WERI-Rb-1 (cell line): ENCODE results near the gene RAB35.
"Not testable (repeated sequence)": the region's sequence is repeated elsewhere in the genome, so short reads cannot be mapped to it uniquely, and the experiment has no call there.

ENCODE experiments used
- DNase-seq: peaks from one replicate; pipeline ENCODE4 v3.0.0-alpha.2; 2020
- H3K27ac ChIP-seq: fragments of 250-450 bp; sonication (Bioruptor Pico); 2 replicates; pipeline ENCODE4 v1.5.1; 2020; ENCODE audit warnings: mild to moderate bottlenecking, moderate library complexity
- H3K27me3 ChIP-seq: fragments of 250-450 bp; sonication (Bioruptor Pico); 2 replicates; pipeline ENCODE4 v1.5.1; 2021; ENCODE audit warnings: mild to moderate bottlenecking, low read depth, moderate library complexity; ENCODE audit not compliant: insufficient read depth, severe bottlenecking
- H3K36me3 ChIP-seq: fragments of 250-450 bp; sonication (Bioruptor Pico); 2 replicates; pipeline ENCODE4 v1.5.1; 2020; ENCODE audit warnings: mild to moderate bottlenecking, moderate library complexity
- H3K4me3 ChIP-seq: 2 replicates; pipeline ENCODE4 v1.5.1; 2011; ENCODE audit warnings: low read depth, mild to moderate bottlenecking, control low read depth, low read length
- H3K9me3 ChIP-seq: fragments of 250-450 bp; sonication (Bioruptor Pico); 2 replicates; pipeline ENCODE4 v1.5.1; 2021; ENCODE audit warnings: mild to moderate bottlenecking, moderate library complexity; ENCODE audit not compliant: severe bottlenecking
- CTCF ChIP-seq: IDR thresholded peaks from 2 replicates; pipeline ENCODE4 v1.5.1; 2011; ENCODE audit warnings: low read depth, mild to moderate bottlenecking, control low read depth, inconsistent platforms, low read length

The RAB35 gene

GRCh38 chr12:120049426-120049825 lies 67.1 kb downstream of the RAB35 start:
- peaks cover 5% of the 10 kb centered on the region; the same call in 1 of the 2 replicates for H3K36me3 ChIP-seq
- no peaks in the 10 kb centered on the region for H3K27me3 ChIP-seq
- H3K9me3 ChIP-seq = no peaks in the 10 kb centered on the region
- no peak overlapping the region for H3K27ac ChIP-seq
- no peak overlapping the region for H3K4me3 ChIP-seq
- DNase-seq = no peak
- TF ChIP-seq CTCF = no peak

- H3K27ac ChIP-seq = no peak overlapping the region
Observed at GRCh38 chr12:120048263-120048662, 68.3 kb downstream of the RAB35 start.

GRCh38 chr12:120047072-120047471 lies 69.5 kb downstream of the RAB35 start:
- no peak overlapping the region for H3K4me3 ChIP-seq
- H3K27ac ChIP-seq = no peak overlapping the region
- no peaks in the 10 kb centered on the region for H3K27me3 ChIP-seq
- no peak for TF ChIP-seq CTCF
- DNase-seq = no peak
- H3K36me3 ChIP-seq = no peaks in the 10 kb centered on the region
- no peaks in the 10 kb centered on the region for H3K9me3 ChIP-seq

More at GRCh38 chr12:120048263-120048662, 68.3 kb downstream of the RAB35 start:
- no peak for DNase-seq
- Histone ChIP-seq H3K4me3 (no peak overlapping the region), H3K36me3 (peaks cover 5% of the 10 kb centered on the region; the same call in 1 of the 2 replicates), H3K9me3 (no peaks in the 10 kb centered on the region), H3K27me3 (no peaks in the 10 kb centered on the region)
- TF ChIP-seq CTCF = no peak

GRCh38 chr12:120045367-120045766 lies 71.2 kb downstream of the RAB35 start:
- H3K36me3 ChIP-seq, DNase-seq, H3K27ac ChIP-seq, H3K9me3 ChIP-seq, H3K27me3 ChIP-seq, H3K4me3 ChIP-seq: not testable (repeated sequence)
